ENCODE results near the gene SAMD4A. TPM values are rescaled to one million over a fixed set of nuclear protein-coding genes. Genes with fewer than 3 reads are reported as not detected.

The SAMD4A gene
- total RNA-seq, 2 experiments from 2014 or later: 1.0 to 1.2 TPM

DNA sequence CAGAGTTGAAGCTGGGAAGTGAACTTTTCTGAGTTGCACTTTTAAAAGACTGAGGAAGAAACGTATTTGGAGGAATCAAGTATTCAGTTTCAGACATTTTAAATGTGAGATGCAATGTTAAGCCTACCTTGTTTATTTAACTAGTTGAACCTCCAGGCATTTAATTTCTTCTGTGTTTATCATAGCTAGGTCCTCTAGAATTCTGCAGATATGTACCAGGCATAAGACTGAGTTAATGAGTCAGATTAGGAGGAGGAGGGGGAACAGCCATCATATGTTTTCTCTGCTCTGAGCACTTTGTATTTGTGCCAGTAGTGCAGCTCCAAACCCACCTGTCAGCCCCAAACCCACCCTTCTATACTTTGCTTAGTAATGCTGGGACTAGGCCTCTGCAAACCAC lies 16.4 kb upstream of the SAMD4A start:
- no peaks in the 10 kb centered on the region for H3K36me3 Mint-ChIP-seq (ENCODE audit: low read depth)
- no peaks in the 10 kb centered on the region for H3K9me3 Mint-ChIP-seq
- no peak overlapping the region for H3K4me3 Mint-ChIP-seq
- no peak overlapping the region for H3K27ac Mint-ChIP-seq
- no peak for DNase-seq
- ChIA-PET CTCF (interaction anchor here (0.9 to 1.1 kb wide), 2 partner anchors 141 to 224 kb away, joined by 3 to 4 read pairs; no protein-coding TSS in a partner anchor), POLR2A (no interaction called here)
- peaks cover 14% of the 10 kb centered on the region for H3K27me3 Mint-ChIP-seq
- H3K4me1 Mint-ChIP-seq: no peaks in the 10 kb centered on the region

DNA sequence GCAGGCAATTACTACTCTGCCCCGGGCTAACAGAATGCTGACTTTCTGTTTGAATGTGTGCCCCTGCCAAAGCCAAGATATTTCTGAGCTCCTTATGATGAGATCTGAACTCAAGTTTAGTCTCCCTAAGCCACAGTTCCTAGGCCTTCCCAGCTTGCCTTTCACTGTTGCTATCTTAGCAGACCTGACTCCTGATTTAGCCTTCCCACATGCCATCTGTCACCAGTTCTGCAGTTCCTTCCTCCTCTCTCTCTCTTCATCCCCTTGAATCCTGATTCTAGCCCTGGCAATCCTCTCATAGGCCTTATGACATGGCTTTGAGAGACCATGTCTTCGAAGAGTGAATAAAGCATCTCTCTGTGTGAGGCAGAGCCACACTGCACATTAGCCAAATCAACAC lies 12.5 kb upstream of the SAMD4A start:
- no peaks in the 10 kb centered on the region for H3K9me3 Mint-ChIP-seq
- no peak overlapping the region for H3K4me3 Mint-ChIP-seq
- H3K4me1 Mint-ChIP-seq: no peaks in the 10 kb centered on the region
- no peak overlapping the region for H3K27ac Mint-ChIP-seq
- peaks cover 14% of the 10 kb centered on the region for H3K27me3 Mint-ChIP-seq
- DNase-seq: no peak
- CTCF ChIA-PET: interaction anchor here (2.1 kb wide), 1 partner anchor 10 kb away, joined by 7 read pairs; no protein-coding TSS in a partner anchor
- H3K36me3 Mint-ChIP-seq (ENCODE audit: low read depth): no peaks in the 10 kb centered on the region
- POLR2A ChIA-PET: no interaction called here

DNA sequence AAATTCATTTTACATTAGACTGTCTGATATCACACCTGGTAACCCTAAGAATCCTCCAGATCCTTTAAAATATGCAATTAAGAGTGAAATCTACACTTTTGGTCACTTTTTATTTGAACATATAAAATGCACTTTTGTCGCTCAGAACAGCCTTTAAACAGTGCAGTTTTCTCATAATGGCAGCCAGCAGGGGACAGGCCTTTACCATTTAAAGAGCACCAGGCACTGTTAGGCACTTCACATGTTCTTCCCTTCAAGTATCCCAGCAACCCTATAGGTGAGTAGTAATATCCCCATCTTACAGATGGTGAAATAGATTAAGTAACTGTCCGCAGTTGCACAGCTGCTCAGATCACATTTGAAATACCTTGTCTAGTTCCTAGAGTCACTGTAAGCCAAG lies 11.3 kb upstream of the SAMD4A start:
- no peak overlapping the region for H3K4me3 Mint-ChIP-seq
- no peaks in the 10 kb centered on the region for H3K4me1 Mint-ChIP-seq
- no peaks in the 10 kb centered on the region for H3K36me3 Mint-ChIP-seq (ENCODE audit: low read depth)
- H3K27me3 Mint-ChIP-seq: peaks cover 14% of the 10 kb centered on the region
- no peak for DNase-seq
- CTCF ChIA-PET: interaction anchor here (2.1 kb wide), 1 partner anchor 9 kb away, joined by 7 read pairs; no protein-coding TSS in a partner anchor
- no peaks in the 10 kb centered on the region for H3K9me3 Mint-ChIP-seq
- POLR2A ChIA-PET: no interaction called here
- H3K27ac Mint-ChIP-seq: no peak overlapping the region

DNA sequence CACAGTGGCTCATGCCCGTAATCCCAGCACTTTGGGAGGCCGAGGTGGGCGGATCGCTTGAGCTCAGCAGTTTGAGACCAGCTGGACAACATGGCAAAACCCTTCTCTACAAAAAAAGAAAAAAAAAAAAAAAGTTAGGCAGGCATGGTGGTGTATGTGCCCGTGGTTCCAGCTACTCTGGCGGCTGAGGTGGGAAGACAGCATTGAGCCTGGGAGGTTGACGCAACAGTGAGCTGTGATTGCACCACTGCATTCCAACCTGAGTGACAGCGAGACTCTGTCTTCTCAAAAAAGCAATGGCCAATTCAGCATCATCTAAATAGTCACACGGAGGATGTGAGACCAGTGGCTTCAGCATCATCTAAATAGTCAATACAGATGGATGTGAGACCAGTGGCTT lies 10.4 kb upstream of the SAMD4A start:
- POLR2A ChIA-PET: no interaction called here
- Mint-ChIP-seq H3K4me1 (no peaks in the 10 kb centered on the region), H3K36me3 (ENCODE audit: low read depth) (no peaks in the 10 kb centered on the region), H3K9me3 (no peaks in the 10 kb centered on the region), H3K27me3 (peaks cover 16% of the 10 kb centered on the region), H3K27ac (no peak overlapping the region), H3K4me3 (no peak overlapping the region)
- no peak for DNase-seq
- CTCF ChIA-PET: interaction anchor here (0.7 to 0.8 kb wide), 2 partner anchors 135 to 143 kb away, joined by 3 to 4 read pairs; no protein-coding TSS in a partner anchor

DNA sequence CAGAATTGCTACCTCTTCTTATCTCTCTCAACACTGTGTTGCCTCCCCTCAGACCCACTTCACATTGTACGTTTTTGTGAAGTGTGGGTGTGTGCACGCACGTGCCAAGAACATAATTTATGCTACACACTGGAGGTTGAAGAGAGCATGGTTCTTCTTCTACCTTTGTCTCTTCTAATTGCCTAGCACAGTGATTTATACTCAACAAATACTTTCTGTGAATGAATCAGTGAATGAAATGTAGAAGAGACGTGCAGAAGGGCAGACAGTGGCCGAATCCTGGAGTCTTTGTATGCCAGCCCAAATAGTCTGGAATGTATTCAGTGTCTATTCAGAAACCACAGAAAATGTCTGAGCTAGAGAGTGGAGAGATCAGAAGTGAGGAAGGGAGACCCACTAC lies 4.6 kb upstream of the SAMD4A start:
- H3K27me3 Mint-ChIP-seq: peaks cover 29% of the 10 kb centered on the region
- CTCF ChIA-PET: interaction anchor here (1.0 to 10.1 kb wide), 2 partner anchors 165 to 213 kb away, joined by 3 to 238 read pairs; partner anchors contain the start of gene CDKN3
- no peaks in the 10 kb centered on the region for H3K36me3 Mint-ChIP-seq (ENCODE audit: low read depth)

DNA sequence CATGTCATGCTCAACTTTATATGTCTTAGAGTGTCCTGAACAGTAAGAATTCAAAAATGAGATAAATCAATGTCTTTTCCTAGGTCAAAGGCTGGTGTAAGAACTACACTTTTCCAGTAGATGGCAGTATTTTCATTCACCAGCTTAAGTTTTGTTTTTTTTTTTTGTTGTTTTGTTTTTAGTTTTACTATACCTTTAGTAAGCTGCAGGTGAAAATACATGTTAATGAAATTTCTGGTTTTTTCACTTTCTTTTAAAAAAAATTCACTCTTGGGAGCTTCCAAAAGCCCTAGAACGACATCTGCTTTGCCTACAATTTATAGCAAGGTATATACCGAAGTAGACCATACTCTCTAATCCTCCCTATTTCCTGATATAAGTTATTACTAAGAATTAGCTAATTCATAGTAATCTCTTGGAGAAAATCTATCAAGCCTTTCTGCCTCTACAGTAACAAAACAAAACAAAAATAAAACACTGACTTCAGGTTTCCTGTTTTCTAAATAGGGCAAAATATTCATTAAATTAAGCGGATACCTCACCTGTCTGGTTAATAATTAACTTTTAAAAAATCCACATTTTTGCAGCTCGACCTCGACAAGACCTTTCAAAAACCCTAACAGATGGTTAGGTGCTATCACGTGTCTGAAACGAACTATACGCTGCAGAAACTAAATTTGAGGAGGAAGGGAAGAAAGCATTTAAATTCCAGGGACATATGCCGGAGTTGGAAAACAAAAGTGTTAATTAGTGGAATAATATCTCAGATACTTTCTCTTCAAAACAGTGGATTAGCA lies 2.7 kb upstream of the SAMD4A start:
- H3K27me3 Mint-ChIP-seq: peaks cover 42% of the 10 kb centered on the region
- H3K27ac Mint-ChIP-seq: no peak overlapping the region
- peak overlapping the region; percentile 74 for H3K4me3 Mint-ChIP-seq
- CTCF ChIA-PET: interaction anchor here (0.6 to 10.1 kb wide), 29 partner anchors 9 to 249 kb away, joined by 3 to 238 read pairs (median 4); partner anchors contain the start of genes CDKN3 and CGRRF1
- DNase-seq: no peak
- no peaks in the 10 kb centered on the region for H3K36me3 Mint-ChIP-seq (ENCODE audit: low read depth)
- H3K4me1 Mint-ChIP-seq: peaks cover 17% of the 10 kb centered on the region
- no peaks in the 10 kb centered on the region for H3K9me3 Mint-ChIP-seq
- POLR2A ChIA-PET: interaction anchor here (0.6 to 4.5 kb wide), 3 partner anchors 78 to 210 kb away, joined by 3 to 60 read pairs (median 3); no protein-coding TSS in a partner anchor

More for the DNA sequence above, 4.6 kb upstream of the SAMD4A start:
- DNase-seq: no peak
- Mint-ChIP-seq H3K4me1 (peaks cover 11% of the 10 kb centered on the region), H3K4me3 (no peak overlapping the region), H3K27ac (no peak overlapping the region), H3K9me3 (no peaks in the 10 kb centered on the region)
- POLR2A ChIA-PET: no interaction called here

DNA sequence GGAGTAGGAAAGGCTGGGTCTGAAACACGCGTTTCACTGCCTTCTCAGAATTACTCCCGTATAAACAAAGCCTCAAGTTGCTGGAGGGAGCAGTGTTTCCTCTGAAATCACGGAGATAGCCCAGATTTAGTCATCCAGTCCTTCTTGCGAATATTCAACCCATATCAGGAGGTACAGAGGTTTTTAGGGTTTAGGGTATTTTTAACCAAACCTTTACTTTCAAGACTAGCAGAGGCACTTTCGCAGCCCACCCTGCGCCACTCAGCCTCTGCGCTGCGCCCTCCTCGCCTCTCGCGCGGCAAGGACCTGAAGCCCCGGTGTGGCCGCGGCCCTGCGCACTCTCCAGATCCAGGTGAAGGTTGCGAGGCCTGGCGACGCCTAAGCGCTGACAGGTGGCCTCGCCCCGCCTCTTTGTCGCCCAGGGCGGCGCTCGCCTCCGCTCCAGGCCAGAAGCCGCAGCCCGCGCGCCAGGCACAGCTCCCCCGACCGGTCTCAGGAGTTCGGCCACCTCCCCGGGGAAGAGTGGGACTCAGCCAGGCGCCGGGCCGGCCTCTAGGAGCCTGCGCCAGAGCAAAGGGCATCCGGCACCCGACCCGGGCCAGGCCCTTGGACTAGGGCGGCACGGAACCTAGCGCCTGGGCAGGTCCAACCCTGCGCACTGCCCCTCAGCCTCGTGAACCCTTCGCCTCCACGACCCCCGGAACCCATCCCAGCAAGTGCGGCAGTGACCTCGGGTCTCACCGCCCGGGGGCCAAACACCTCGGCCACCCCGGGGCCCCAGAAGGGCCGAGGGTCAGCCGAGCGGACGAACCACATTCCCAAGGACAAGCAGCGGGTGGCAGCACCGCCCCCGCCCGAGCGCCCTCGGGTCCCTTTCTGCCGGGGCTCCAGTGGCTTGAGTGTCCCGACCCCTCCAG lies 1.8 kb upstream of the SAMD4A start:
- H3K4me1 Mint-ChIP-seq: peaks cover 17% of the 10 kb centered on the region
- H3K27me3 Mint-ChIP-seq: peaks cover 48% of the 10 kb centered on the region
- peak overlapping the region; percentile 74 for H3K4me3 Mint-ChIP-seq
- no peaks in the 10 kb centered on the region for H3K9me3 Mint-ChIP-seq
- DNase-seq: peak; percentile 52
- no peaks in the 10 kb centered on the region for H3K36me3 Mint-ChIP-seq (ENCODE audit: low read depth)
- ChIA-PET CTCF (interaction anchor here (0.6 to 10.1 kb wide), 26 partner anchors 9 to 462 kb away, joined by 3 to 238 read pairs (median 5); partner anchors contain the start of genes CGRRF1, SOCS4 and WDHD1), POLR2A (interaction anchor here (1.0 to 4.5 kb wide), 3 partner anchors 158 to 209 kb away, joined by 4 to 60 read pairs (median 5); no protein-coding TSS in a partner anchor)
- no peak overlapping the region for H3K27ac Mint-ChIP-seq

DNA sequence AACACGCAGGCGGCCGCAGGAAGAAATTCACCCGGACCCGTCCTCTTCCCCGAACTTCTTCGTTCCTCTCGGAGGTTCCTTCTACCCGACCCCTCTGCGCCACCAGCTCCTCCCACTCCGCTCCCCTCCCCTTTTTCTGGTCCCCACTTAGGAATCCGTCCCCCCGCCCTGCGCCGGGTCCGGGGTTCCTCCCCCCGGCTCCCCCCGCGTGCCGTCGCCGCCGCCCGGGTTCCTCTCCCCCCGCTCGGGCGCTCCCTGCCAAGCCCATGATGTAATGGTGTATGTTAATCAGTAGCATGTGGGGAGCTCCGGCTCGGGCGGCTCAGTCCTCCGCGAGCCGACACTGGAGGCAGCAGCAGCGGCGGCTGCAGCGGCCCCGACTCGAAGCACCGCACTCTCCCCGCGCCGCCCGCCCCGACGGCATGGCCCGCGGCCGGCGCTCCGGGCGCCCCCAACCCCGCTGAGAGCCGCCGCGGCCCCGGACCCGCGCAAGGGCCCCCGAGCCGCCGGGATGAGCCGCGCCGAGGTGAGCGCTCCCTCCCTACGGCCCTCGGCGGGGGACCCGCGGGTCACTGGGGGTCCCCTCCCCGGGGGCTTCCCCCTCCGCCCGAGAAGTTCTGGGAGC lies 1.0 kb upstream of the SAMD4A start:
- H3K9me3 Mint-ChIP-seq: no peaks in the 10 kb centered on the region
- ChIA-PET CTCF (interaction anchor here (0.6 to 10.1 kb wide), 14 partner anchors 9 to 461 kb away, joined by 3 to 238 read pairs (median 5); partner anchors contain the start of genes CGRRF1, SOCS4 and WDHD1), POLR2A (interaction anchor here (0.7 to 4.5 kb wide), 6 partner anchors 61 to 336 kb away, joined by 3 to 60 read pairs (median 6); no protein-coding TSS in a partner anchor)
- H3K27ac Mint-ChIP-seq: no peak overlapping the region
- peaks cover 17% of the 10 kb centered on the region for H3K4me1 Mint-ChIP-seq
- peak; percentile 77 for DNase-seq
- peaks cover 45% of the 10 kb centered on the region for H3K27me3 Mint-ChIP-seq
- H3K36me3 Mint-ChIP-seq (ENCODE audit: low read depth): no peaks in the 10 kb centered on the region
- peak overlapping the region; percentile 74 for H3K4me3 Mint-ChIP-seq

DNA sequence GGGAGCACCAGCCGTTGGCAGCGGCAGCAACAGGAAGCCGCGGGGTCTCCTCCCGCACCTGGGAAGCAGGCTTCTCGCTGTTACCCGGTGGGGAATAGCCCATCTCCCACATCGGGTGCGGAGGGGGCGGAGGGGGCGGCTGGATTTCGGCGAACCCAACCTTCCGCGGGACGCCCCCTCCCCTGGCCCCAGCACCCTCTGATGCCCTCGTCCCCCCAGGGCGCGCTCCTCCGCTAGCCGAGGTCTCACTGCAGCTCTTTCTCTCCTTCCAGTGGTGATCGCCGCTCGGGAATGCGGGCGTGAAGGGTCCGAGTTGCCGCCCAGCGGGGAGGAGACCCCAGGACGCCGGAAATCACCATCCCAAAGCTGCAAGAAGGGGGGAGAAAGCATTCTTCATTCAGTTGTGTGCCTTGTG lies 303 bp downstream of the SAMD4A start:
- peaks cover 4% of the 10 kb centered on the region for H3K9me3 Mint-ChIP-seq
- CTCF ChIA-PET: interaction anchor here (0.8 to 10.1 kb wide), 12 partner anchors 8 to 314 kb away, joined by 3 to 238 read pairs (median 4); no protein-coding TSS in a partner anchor
- peak overlapping the region; percentile 89 for H3K4me3 Mint-ChIP-seq
- no peak for DNase-seq
- POLR2A ChIA-PET: interaction anchor here (0.8 to 4.5 kb wide), 6 partner anchors 60 to 460 kb away, joined by 3 to 60 read pairs (median 6); partner anchors contain the start of genes SOCS4 and WDHD1
- peaks cover 4% of the 10 kb centered on the region for H3K36me3 Mint-ChIP-seq (ENCODE audit: low read depth)
- H3K4me1 Mint-ChIP-seq: peaks cover 19% of the 10 kb centered on the region
- H3K27me3 Mint-ChIP-seq: peaks cover 40% of the 10 kb centered on the region
- H3K27ac Mint-ChIP-seq: no peak overlapping the region

DNA sequence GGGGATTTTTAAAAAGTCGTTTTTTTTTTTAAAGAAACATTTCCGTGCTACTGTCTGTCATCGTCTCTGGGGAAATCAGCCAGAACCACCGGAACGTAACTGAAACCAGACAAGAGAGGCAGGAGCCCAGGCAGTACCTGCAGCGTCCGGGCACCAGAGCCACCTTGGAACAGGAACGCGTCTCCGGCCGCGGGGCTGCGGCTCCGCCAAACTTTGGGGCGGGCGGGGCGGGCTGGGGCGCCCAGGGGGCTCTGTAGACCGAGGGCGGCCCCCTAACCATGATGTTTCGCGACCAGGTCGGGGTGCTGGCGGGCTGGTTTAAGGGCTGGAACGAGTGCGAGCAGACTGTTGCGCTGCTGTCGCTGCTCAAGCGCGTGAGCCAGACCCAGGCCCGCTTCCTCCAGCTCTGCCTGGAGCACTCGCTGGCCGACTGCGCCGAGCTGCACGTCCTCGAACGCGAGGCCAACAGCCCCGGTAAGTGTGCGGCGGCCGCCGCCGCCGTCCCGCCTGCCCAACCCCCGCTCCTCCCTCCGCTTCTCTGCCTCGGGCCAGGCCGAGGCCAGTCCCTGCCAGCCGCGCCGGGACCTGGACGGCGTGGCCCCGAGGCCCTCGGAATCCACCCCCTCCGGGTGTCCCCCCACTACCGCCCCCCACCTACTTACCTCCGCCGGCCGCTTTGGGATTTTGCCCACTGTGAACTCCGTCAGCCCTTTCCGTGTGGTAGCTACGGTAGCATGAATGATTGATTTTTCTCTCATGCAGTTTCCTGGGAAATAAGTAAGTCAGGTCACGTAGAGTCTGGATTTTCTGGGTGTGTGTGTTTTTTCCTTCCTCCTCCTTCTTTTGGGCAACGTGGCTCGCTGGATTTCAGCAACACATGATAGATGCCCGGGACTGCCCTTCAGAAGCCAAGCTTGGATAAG lies 972 bp downstream of the SAMD4A start:
- peaks cover 38% of the 10 kb centered on the region for H3K27me3 Mint-ChIP-seq
- peak; percentile 30 for DNase-seq
- H3K4me3 Mint-ChIP-seq: peak overlapping the region; percentile 89
- H3K36me3 Mint-ChIP-seq (ENCODE audit: low read depth): peaks cover 9% of the 10 kb centered on the region
- ChIA-PET POLR2A (interaction anchor here (1.3 to 4.5 kb wide), 4 partner anchors 59 to 207 kb away, joined by 6 to 60 read pairs (median 8); no protein-coding TSS in a partner anchor), CTCF (interaction anchor here (0.6 to 10.1 kb wide), 12 partner anchors 15 to 238 kb away, joined by 3 to 238 read pairs (median 4); no protein-coding TSS in a partner anchor)
- H3K9me3 Mint-ChIP-seq: peaks cover 8% of the 10 kb centered on the region
- H3K27ac Mint-ChIP-seq: no peak overlapping the region
- H3K4me1 Mint-ChIP-seq: peaks cover 19% of the 10 kb centered on the region
